Upper lobe of left lung (tissue), 4 donors: ENCODE data around the gene RIC8A.

Experiments
- POLR2A ChIP-seq, 4 donors: fragments of 450-650 bp; IDR thresholded peaks; one replicate each; pipeline ENCODE4 v1.5.1; 2016 to 2017; ENCODE audit warnings: antibody characterized with exemption in 4 of 4, mild to moderate bottlenecking in 2 of 4
- TF ChIP-seq, protein P1 (sequence below), 6 experiments: fragments of 450-650 bp in 4 of 6; fragments of 200-600 bp in 2 of 6; sonication (generic) in 2 of 6; IDR thresholded peaks; one replicate each; pipeline ENCODE4 v1.5.1; 2016 to 2019; ENCODE audit warnings: antibody characterized with exemption in 6 of 6

DNA sequence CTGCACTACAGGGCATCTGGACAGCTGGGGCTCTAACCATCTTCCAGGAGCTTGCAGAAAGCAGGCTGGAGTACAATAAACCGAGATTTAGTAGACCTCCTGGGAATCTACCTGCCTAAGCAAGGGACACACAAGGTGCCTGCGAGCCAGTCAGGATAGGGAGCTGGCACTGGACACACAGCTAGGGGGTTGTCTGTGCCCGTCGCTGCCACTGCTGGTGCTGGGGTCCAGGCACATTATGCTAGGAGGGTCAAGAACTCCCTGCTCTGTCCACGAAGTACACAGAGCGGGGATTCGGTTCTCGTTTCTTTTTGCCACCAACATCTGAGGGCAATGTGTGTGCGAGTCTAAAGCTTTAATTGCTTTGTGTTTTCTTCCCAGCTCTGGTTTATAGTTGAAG is 4.2 kb downstream of the RIC8A start:
- TF ChIP-seq, protein P1, sequence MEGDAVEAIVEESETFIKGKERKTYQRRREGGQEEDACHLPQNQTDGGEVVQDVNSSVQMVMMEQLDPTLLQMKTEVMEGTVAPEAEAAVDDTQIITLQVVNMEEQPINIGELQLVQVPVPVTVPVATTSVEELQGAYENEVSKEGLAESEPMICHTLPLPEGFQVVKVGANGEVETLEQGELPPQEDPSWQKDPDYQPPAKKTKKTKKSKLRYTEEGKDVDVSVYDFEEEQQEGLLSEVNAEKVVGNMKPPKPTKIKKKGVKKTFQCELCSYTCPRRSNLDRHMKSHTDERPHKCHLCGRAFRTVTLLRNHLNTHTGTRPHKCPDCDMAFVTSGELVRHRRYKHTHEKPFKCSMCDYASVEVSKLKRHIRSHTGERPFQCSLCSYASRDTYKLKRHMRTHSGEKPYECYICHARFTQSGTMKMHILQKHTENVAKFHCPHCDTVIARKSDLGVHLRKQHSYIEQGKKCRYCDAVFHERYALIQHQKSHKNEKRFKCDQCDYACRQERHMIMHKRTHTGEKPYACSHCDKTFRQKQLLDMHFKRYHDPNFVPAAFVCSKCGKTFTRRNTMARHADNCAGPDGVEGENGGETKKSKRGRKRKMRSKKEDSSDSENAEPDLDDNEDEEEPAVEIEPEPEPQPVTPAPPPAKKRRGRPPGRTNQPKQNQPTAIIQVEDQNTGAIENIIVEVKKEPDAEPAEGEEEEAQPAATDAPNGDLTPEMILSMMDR (IDR thresholded peaks at IDR 0.05): no peak
- no peak for TF ChIP-seq POLR2A (IDR thresholded peaks at IDR 0.05)
